Effector memory CD8-positive, alpha-beta T cell (primary cell): ENCODE measurements around the gene PPP2R1A.
A peak's percentile ranks its signal among the peaks of the same experiment; 100 is the strongest.

Experiments
- ATAC-seq: fragments of 150-1000 bp; cut with Tn5 transposase; replicated peaks from 2 replicates; pipeline ENCODE4 v1.10.0; 2021; ENCODE audit warnings: mild to moderate bottlenecking, moderate library complexity
- DNase-seq, 3 experiments: peaks; one replicate each; pipeline ENCODE4 v3.0.0; 2021
- H3K27ac Mint-ChIP-seq, 2 donors: one replicate each; pipeline ENCODE4 v1.8.0; 2022; ENCODE audit warnings: mild to moderate bottlenecking in 2 of 2, mixed read lengths in 2 of 2, moderate library complexity in 2 of 2
- H3K27me3 Mint-ChIP-seq, 2 donors: one replicate each; pipeline ENCODE4 v1.8.0; 2022; ENCODE audit warnings: mixed read lengths in 2 of 2
- H3K36me3 Mint-ChIP-seq: one replicate; pipeline ENCODE4 v1.8.0; 2022; ENCODE audit warnings: mild to moderate bottlenecking, moderate library complexity, mixed read lengths; ENCODE audit not compliant: insufficient read depth
- H3K4me1 Mint-ChIP-seq, 2 donors: one replicate each; pipeline ENCODE4 v1.8.0; 2022; ENCODE audit warnings: low read depth in 2 of 2, mixed read lengths in 2 of 2
- H3K4me3 Mint-ChIP-seq, 2 donors: one replicate each; pipeline ENCODE4 v1.8.0; 2022; ENCODE audit warnings: mild to moderate bottlenecking in 2 of 2, mixed read lengths in 2 of 2, moderate library complexity in 2 of 2
- H3K9me3 Mint-ChIP-seq, 2 donors: one replicate each; pipeline ENCODE4 v1.8.0; 2022; ENCODE audit warnings: mixed read lengths in 2 of 2
- total RNA-seq, 9 experiments: gene quantifications; one replicate each; lab custom pipeline; 2026; lab: John Stamatoyannopoulos, UW

Gene PPP2R1A
- total RNA-seq = 146 to 215 (median 185) reads per million in 9 experiments

DNA sequence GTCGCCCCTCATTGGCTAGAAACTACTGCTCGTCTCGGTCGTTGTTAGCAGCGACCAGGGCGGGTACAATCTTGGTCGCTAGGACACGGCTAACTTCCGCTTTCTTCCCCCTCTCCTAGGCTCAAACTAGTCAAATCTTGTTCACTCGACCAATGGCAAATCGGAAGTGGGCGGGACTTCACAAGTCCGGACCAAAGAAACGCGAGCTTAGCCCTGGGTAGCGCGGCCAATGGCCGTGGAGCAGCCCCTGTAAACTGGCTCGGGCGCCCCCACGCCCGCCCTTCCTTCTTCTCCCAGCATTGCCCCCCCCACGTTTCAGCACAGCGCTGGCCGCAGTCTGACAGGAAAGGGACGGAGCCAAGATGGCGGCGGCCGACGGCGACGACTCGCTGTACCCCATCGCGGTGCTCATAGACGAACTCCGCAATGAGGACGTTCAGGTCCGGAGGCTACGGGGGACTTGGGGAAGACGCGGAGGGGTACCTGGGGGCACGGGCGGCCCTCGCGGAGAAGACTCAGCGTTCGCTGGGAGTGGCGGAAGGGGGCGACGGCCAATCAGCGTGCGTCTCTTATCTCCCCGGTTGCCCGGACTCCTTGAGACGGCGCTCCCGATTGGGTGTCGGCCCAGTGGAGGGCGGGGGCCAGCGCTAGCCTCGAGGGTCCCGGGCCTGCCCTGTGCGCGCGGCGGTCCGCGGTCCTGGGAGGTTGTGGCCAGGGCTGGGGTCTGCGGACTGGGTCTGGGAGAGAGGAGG is at the start of gene PPP2R1A:
PPP2R1A (plus strand) TSS at position 318 of the 752 bp plus-strand sequence; CDS start at position 363, 45 bp downstream.
- Mint-ChIP-seq H3K27ac (peak within 1 kb of the TSS; percentile 100), H3K27me3 (no peaks in the 10 kb centered on the region), H3K9me3 (no peaks in the 10 kb centered on the region), H3K4me3 (peak within 1 kb of the TSS; percentile 97), H3K36me3 (peaks cover 46% of the 10 kb centered on the region), H3K4me1 (peaks cover 34 to 44% of the 10 kb centered on the region in 2 donors)
- DNase-seq = peak; percentile 97 to 98 (median 97)
- ATAC-seq = peak; percentile 85

GRCh38 chr19:52141203-52141602 is 48.6 kb upstream of the PPP2R1A start:
- no peak overlapping the region for H3K27ac Mint-ChIP-seq
- ATAC-seq (no peak), DNase-seq (no peak)
- H3K27me3 Mint-ChIP-seq = no peaks in the 10 kb centered on the region
- peaks cover 0 to 2% of the 10 kb centered on the region in 2 donors for H3K9me3 Mint-ChIP-seq
- no peak overlapping the region for H3K4me3 Mint-ChIP-seq
- peaks cover 15 to 31% of the 10 kb centered on the region in 2 donors for H3K4me1 Mint-ChIP-seq
- peaks cover 4% of the 10 kb centered on the region for H3K36me3 Mint-ChIP-seq

DNA sequence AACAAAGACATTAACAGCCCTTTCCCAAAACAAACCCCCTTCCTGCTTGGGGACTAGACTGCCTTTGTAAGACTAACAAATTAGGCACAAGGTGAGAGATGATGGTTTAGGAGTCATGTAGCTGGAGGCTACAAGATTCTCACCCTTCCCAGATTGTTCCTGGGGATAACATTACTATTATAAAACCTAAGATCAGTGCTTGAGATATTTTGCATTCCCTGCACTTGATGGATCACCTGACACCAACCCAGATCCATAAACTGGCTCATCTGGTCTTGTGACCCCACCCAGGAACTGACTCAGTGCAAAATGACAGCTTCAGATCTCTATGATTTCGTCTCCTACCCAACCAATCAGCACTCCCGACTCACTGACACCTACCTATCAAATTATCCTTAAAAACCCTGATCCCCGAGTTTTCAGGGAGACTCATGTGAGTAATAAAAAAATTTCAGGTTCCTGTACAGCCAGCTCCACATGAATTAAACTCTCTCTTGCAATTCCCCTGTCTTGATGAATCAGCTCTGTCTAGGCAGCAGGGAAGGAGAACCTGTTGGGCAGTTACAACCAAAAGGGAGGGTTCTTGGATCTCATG is 47.8 kb upstream of the PPP2R1A start:
- H3K9me3 Mint-ChIP-seq = peaks cover 0 to 2% of the 10 kb centered on the region in 2 donors
- H3K4me3 Mint-ChIP-seq = no peak overlapping the region
- H3K4me1 Mint-ChIP-seq = peaks cover 15 to 26% of the 10 kb centered on the region in 2 donors
- H3K27ac Mint-ChIP-seq = no peak overlapping the region
- H3K36me3 Mint-ChIP-seq = peaks cover 4% of the 10 kb centered on the region
- H3K27me3 Mint-ChIP-seq = no peaks in the 10 kb centered on the region
- DNase-seq = no peak
- no peak for ATAC-seq

- DNase-seq = no peak
- H3K9me3 Mint-ChIP-seq = peaks cover 0 to 4% of the 10 kb centered on the region in 2 donors
- peaks cover under 1% of the 10 kb centered on the region for H3K36me3 Mint-ChIP-seq
- no peaks in the 10 kb centered on the region for H3K4me1 Mint-ChIP-seq
- H3K27me3 Mint-ChIP-seq = no peaks in the 10 kb centered on the region
- H3K4me3 Mint-ChIP-seq = no peak overlapping the region
- H3K27ac Mint-ChIP-seq = no peak overlapping the region
- no peak for ATAC-seq
Measured at GRCh38 chr19:52148256-52148655, 41.6 kb upstream of the PPP2R1A start.

DNA sequence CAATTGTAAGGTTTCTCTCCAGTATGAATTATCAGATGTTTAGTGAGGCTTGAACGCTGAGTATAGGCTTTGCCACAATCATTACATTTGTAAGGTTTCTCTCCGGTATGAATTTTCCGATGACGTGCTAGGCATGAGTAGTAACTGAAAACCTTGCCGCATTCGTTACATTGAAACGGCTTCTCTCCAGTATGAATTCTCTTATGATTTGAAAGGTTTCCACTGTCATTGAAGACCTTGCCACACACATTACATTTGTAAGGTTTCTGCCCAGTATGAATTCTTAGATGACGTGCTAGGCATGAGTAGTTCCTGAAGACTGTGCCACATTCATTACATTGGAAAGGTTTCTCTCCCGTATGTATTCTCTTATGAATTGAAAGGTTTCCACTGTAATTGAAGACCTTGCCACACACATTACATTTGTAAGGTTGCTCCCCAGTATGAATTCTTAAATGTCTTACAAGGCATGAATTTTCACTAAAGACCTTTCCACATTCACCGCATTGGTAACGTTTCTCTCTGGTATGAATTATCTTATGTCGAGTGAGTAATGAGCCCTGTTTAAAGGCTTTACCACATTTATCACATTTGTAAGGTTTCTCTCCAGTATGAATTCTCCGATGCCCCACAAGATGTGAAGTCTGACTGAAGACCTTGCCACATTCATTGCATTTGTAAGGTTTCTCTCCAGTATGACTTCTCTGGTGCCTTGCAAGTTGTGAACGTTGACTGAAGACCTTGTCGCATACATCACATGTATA is 34.1 kb upstream of the PPP2R1A start:
- Mint-ChIP-seq H3K4me3 (no peak overlapping the region), H3K27me3 (no peaks in the 10 kb centered on the region), H3K36me3 (peaks cover 27% of the 10 kb centered on the region), H3K4me1 (no peaks in the 10 kb centered on the region), H3K27ac (no peak overlapping the region), H3K9me3 (peaks cover 11 to 30% of the 10 kb centered on the region in 2 donors)
- no peak for ATAC-seq
- no peak for DNase-seq

- Mint-ChIP-seq H3K36me3 (peaks cover 35% of the 10 kb centered on the region), H3K27ac (peak overlapping the region; percentile 95 to 96), H3K9me3 (no peaks in the 10 kb centered on the region), H3K4me3 (peak overlapping the region; percentile 91 to 100), H3K4me1 (peaks cover 17 to 27% of the 10 kb centered on the region in 2 donors), H3K27me3 (no peaks in the 10 kb centered on the region)
- ATAC-seq (no peak), DNase-seq (no peak)
Measured at GRCh38 chr19:52170304-52170703, 19.5 kb upstream of the PPP2R1A start.

DNA sequence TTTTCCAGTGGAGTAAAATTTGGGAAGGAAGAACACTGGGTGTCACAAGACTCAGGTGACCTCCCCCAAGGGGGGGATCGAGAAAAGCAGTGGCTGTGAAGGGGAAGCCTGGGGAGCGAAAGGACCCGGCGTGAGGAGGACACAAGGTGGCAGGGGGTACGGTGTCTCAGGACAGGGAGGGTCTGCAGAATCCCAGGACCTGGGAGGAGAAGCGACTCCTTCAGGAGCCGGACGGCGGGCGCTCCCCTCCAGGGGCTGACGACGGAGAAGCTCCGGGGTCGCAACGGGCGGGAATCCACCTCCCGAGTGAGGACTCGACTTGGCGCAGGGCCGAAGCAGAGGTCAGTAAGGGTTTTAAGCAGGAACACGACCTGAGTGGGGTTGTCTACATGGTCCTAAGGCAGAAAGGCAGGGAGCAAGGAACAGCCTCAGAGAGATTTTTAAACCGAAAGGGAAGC is 19.0 kb upstream of the PPP2R1A start:
- no peaks in the 10 kb centered on the region for H3K27me3 Mint-ChIP-seq
- no peaks in the 10 kb centered on the region for H3K9me3 Mint-ChIP-seq
- peak overlapping the region; percentile 95 to 96 for H3K27ac Mint-ChIP-seq
- H3K4me1 Mint-ChIP-seq = peaks cover 17 to 27% of the 10 kb centered on the region in 2 donors
- H3K36me3 Mint-ChIP-seq = peaks cover 34% of the 10 kb centered on the region
- peak overlapping the region; percentile 91 to 100 for H3K4me3 Mint-ChIP-seq
- ATAC-seq (peak; percentile 17), DNase-seq (no peak)

GRCh38 chr19:52171321-52172169 is 18.3 kb upstream of the PPP2R1A start, which contains the start of gene ZNF836:
TSS of gene ZNF836 (minus strand) at chr19:52171621. CDS start at chr19:52168072, 3,549 bp downstream.
- Mint-ChIP-seq H3K4me1 (peaks cover 19 to 30% of the 10 kb centered on the region in 2 donors), H3K27ac (peak within 1 kb of the TSS; percentile 95 to 96), H3K27me3 (no peaks in the 10 kb centered on the region), H3K36me3 (peaks cover 33% of the 10 kb centered on the region), H3K4me3 (peak within 1 kb of the TSS; percentile 91 to 100), H3K9me3 (no peaks in the 10 kb centered on the region)
- ATAC-seq = peak; percentile 93
- peak; percentile 76 to 81 (median 79) for DNase-seq

DNA sequence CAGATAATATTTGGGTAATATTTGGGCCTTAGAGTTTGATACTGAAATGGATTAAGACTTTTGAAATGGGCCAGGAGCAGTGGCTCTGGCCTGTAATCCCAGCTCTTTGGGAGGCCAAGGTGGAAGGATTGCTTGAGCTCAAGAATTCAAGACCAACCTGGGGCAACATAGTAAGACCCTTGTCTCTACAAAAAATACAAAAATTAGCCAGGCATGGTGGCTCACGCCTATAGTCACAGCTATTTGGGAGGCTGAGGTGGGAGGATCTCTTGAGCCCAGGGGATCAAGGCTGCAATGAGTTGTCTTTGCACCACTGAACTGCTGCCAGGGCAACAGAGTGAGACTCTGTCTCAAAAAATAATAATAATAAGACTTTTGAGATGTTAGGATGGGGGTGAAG is 17.5 kb upstream of the PPP2R1A start:
- H3K36me3 Mint-ChIP-seq = peaks cover 25% of the 10 kb centered on the region
- peak overlapping the region in 1 of 2 donors; percentile 95 for H3K27ac Mint-ChIP-seq
- DNase-seq (no peak), ATAC-seq (no peak)
- H3K9me3 Mint-ChIP-seq = no peaks in the 10 kb centered on the region
- H3K27me3 Mint-ChIP-seq = no peaks in the 10 kb centered on the region
- peak overlapping the region in 1 of 2 donors; percentile 100 for H3K4me3 Mint-ChIP-seq
- H3K4me1 Mint-ChIP-seq = peaks cover 19 to 30% of the 10 kb centered on the region in 2 donors

DNA sequence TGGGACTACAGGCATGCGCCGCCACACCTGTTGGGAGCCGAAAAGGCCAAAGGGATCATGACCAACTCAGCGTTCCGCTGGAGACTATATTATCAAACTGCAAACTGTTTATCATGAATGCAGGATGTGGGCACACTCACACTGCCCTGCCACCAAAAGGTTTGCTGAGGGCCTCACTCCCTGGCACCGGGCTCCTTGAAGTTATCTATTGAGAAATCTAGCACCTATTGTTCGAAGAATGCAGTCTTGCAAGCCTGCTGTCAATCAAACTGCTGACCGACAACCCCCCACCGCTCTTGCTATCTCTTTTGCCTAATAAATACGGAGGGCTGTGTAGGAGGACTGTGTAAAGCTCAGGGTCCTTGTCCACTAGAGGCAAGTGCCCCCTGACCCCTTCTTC is 13.3 kb upstream of the PPP2R1A start:
- Mint-ChIP-seq H3K9me3 (no peaks in the 10 kb centered on the region), H3K4me3 (peak overlapping the region in 1 of 2 donors; percentile 61), H3K27me3 (no peaks in the 10 kb centered on the region), H3K36me3 (no peaks in the 10 kb centered on the region), H3K4me1 (peaks cover 2 to 7% of the 10 kb centered on the region in 2 donors), H3K27ac (peak overlapping the region; percentile 5 to 91)
- no peak for ATAC-seq
- DNase-seq = no peak

DNA sequence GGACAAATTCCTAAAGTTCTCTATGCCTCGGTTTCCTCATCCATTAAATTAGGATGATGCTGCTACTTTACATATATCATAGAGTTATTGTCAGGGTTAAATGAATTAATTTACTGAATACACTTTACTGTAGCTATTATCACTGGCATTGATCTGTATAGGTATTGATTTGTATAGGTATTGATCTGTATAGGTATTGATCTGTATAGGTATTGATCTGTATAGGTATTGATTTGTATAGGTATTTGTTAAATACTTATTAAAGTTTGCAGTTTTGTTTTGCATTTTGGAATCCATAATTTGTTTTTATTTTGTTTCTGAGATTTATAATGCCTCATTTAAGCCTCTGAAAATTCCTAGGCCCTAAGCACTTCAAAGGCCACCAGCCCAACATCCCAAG is 2.4 kb upstream of the PPP2R1A start:
- Mint-ChIP-seq H3K36me3 (peaks cover 25% of the 10 kb centered on the region), H3K9me3 (no peaks in the 10 kb centered on the region), H3K27ac (no peak overlapping the region), H3K4me3 (no peak overlapping the region), H3K27me3 (no peaks in the 10 kb centered on the region), H3K4me1 (peaks cover 17 to 23% of the 10 kb centered on the region in 2 donors)
- no peak for ATAC-seq
- DNase-seq = no peak

DNA sequence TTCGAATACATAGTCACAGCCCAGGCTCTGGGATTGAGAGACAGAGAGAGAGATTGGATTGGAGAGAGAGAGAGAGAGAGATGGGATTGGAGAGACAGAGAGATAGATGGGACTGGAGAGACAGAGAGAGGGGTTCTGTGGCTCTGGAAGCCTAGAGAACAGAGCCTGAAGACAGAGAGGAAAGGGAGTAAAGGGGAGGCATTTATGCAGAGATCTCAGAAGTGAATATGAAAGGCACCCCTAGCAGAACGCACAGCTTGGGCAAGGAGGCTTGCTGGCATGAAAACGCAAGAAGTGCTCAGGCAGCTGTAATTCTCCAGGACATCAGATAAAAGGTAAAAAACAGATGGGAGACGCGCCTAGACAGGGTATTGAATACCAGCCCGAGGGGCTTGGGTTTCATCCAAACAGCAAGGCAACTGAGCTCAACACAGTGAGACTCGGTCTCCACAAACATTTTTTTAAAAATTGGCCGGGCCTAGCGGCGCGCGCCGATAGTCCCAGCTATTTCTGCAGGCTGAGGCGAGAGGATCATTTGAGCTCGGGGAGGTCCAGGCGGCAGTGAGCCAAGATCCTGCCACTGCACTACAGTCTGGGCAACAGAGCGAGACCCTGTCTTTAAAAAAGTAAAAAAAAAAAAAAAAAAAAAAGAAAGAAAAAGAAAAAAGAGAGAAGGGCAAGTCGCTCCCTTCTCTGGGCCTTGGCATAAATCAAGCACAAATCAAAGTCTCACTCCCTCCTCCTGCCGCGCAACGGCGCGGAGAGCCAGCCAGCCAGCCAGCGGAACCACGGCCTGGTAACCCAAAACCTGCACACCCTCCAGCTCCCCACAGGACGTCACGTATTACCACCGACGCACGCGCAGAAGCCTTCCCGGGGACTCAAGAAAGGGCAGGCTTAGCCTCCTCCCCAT is 774 bp upstream of the PPP2R1A start:
- Mint-ChIP-seq H3K27me3 (no peaks in the 10 kb centered on the region), H3K27ac (peak overlapping the region; percentile 100), H3K4me1 (peaks cover 26 to 36% of the 10 kb centered on the region in 2 donors), H3K36me3 (peaks cover 39% of the 10 kb centered on the region), H3K4me3 (peak overlapping the region; percentile 97), H3K9me3 (no peaks in the 10 kb centered on the region)
- no peak for ATAC-seq
- no peak for DNase-seq
